Uterus (tissue), 2 donors: ENCODE results near the gene CALN1.

Experiments used
- CTCF ChIP-seq, 4 experiments: fragments of 200-600 bp in 2 of 4; fragments of 450-650 bp in 2 of 4; sonication (generic) in 2 of 4; IDR thresholded peaks; one replicate each; pipeline ENCODE4 v1.5.1; 2016 to 2019; ENCODE audit warnings: antibody characterized with exemption in 4 of 4, mild to moderate bottlenecking in 2 of 4, moderate library complexity in 1 of 4
- POLR2A ChIP-seq, 2 donors: fragments of 450-650 bp; IDR thresholded peaks; one replicate each; pipeline ENCODE4 v1.6.1; 2016; ENCODE audit warnings: antibody characterized with exemption in 2 of 2, mild to moderate bottlenecking in 1 of 2, moderate library complexity in 1 of 2

GRCh38 chr7:71900556-71900955, 511.6 kb downstream of the CALN1 start:
- no peak for TF ChIP-seq CTCF (IDR thresholded peaks at IDR 0.05)
- TF ChIP-seq POLR2A (IDR thresholded peaks at IDR 0.05), result no peak
